Esophagus squamous epithelium (tissue), 4 donors: Measurements from ENCODE around the gene ST3GAL5.

ENCODE experiments used
- POLR2A ChIP-seq, 4 donors: fragments of 450-650 bp; IDR thresholded peaks; one replicate each; pipeline ENCODE4 v1.6.1; 2017; ENCODE audit warnings: antibody characterized with exemption in 4 of 4, mild to moderate bottlenecking in 4 of 4, moderate library complexity in 3 of 4
- TF ChIP-seq, protein P1 (sequence below), 6 experiments: fragments of 450-650 bp in 4 of 6; fragments of 200-600 bp in 2 of 6; sonication (generic) in 2 of 6; IDR thresholded peaks; one replicate each; pipeline ENCODE4 v1.5.1; 2016 to 2019; ENCODE audit warnings: antibody characterized with exemption in 6 of 6, mild to moderate bottlenecking in 4 of 6, moderate library complexity in 4 of 6

DNA sequence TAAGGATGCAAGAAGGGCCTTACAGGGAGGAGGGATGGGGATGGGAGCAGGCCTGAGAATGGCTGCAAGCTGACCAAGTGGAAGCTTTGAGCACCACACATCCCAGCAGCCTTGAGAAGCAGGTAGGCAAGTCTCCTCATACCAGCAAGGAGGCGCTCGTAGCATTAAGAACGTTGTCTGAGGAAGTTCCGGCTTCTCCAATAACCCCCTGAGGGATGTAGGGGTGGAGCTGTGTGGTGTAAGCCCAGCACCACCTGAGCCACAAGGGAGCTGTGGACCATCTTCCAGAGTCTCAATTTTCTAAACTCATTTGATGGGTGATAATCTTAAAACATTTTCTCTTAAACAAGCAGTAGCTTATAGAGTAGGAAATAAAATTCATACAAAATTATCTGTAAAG lies 50.6 kb downstream of the ST3GAL5 start:
- TF ChIP-seq, protein P1, sequence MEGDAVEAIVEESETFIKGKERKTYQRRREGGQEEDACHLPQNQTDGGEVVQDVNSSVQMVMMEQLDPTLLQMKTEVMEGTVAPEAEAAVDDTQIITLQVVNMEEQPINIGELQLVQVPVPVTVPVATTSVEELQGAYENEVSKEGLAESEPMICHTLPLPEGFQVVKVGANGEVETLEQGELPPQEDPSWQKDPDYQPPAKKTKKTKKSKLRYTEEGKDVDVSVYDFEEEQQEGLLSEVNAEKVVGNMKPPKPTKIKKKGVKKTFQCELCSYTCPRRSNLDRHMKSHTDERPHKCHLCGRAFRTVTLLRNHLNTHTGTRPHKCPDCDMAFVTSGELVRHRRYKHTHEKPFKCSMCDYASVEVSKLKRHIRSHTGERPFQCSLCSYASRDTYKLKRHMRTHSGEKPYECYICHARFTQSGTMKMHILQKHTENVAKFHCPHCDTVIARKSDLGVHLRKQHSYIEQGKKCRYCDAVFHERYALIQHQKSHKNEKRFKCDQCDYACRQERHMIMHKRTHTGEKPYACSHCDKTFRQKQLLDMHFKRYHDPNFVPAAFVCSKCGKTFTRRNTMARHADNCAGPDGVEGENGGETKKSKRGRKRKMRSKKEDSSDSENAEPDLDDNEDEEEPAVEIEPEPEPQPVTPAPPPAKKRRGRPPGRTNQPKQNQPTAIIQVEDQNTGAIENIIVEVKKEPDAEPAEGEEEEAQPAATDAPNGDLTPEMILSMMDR (IDR thresholded peaks at IDR 0.05): no peak
- no peak for TF ChIP-seq POLR2A (IDR thresholded peaks at IDR 0.05)
